SU-DHL-6 (cell line): Measurements from ENCODE around the gene MXI1.

ENCODE experiments used
- CTCF ChIP-seq: fragments of 200-600 bp; sonication (generic); IDR thresholded peaks from one replicate; pipeline ENCODE4 v1.5.1; 2017; ENCODE audit warnings: antibody characterized with exemption, mild to moderate bottlenecking, low read length, moderate library complexity; ENCODE audit not compliant: insufficient read depth, poor library complexity, severe bottlenecking
- EZH2phosphoT487 ChIP-seq: fragments of 200-600 bp; sonication (generic), shearing (Covaris generic); conservative IDR thresholded peaks from 2 replicates; pipeline ENCODE4 v1.6.1; 2018; ENCODE audit warnings: mild to moderate bottlenecking, antibody characterized with exemption, low read length, moderate library complexity, mixed read lengths

DNA sequence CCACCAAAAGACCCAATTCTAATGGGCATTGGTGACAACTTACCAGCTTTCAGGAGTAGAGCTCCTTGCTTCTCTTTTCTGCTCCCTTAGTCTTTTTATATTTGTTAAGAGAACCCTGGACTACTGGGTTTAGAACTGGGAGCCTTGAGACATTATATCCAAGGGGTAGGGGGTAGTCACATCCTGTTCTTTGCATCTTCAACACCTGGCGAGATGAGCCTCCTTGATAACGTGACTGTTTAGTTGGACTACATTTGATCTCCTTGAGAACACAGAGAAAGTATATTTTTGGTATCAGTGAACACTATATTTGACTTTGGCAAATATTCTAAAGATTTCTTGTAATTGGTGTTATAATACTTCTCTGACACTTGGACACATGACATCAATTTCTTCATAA lies 106.3 kb downstream of the MXI1 start:
- TF ChIP-seq EZH2phosphoT487: no peak
- TF ChIP-seq CTCF: no peak
